DMS153 (cell line): ENCODE results near the gene MMRN1.

Source experiments
- DNase-seq: peaks from one replicate; lab custom pipeline; 2025; lab: John Stamatoyannopoulos, UW

The MMRN1 gene

DNA sequence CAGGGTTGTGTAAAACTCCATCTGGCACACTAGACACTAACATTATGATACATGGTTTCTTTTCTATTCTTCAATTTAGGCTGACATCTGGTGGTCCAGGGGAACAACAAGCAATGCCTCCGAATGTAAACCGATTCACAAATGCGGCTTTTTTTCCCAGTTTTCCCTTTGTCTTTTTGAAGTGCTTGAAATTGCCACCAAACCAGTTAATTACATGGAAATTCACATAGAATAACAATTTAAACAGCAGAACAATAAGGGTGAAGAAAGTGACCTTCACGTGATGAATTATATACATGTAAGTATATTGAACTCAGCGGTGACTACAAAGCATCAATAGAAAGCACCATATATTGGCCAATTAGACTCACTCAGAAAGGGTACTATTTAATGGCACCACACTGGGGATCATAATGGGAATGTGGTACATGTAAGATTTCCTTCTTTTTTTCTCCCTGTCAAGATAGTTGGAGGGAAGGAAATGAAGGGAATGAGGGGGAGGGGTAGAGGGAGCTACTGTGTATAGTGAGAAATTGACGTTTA, 103.9 kb downstream of the MMRN1 start:
- DNase-seq, result no peak

GRCh38 chr4:90001023-90001422, 106.4 kb downstream of the MMRN1 start:
- DNase-seq, result no peak

DNA sequence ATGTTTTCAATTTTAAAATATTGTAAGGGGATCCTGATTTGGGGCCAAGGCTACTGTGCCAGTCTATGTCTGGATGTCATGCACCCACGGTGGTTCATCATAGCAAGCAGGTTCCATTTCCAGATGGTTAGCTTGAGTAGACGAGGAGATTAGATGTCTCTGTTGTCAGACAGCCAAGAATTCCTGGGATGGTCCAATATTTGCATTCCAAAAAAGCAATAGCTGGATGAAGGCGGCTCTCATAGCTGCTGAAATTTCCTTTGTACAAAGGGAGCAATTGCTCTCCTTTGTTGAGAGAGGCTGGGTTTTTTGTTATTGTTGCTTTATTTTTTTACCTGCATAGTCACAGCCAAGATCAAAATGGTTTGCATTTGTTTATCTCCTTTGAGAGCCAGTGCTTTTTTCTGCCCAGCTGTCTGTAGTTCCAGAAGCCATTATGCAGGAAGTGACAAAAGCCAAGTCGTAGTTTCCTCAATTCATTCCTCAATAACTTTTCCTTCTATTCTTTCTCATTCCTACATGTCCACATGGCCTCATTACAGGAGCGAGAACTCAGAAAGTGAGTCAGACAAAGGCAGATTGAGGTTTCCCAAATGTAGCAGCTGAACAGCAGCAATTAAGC, 107.9 kb downstream of the MMRN1 start:
- no peak for DNase-seq
